SH-SY5Y (cell line): ENCODE measurements around the gene RDH5.

Experiments
- GATA2 ChIP-seq: IDR thresholded peaks from 2 replicates; pipeline ENCODE4 v1.6.1; 2011; ENCODE audit warnings: mild to moderate bottlenecking, low read depth, low read length
- GATA3 ChIP-seq: IDR thresholded peaks from 2 replicates; pipeline ENCODE4 v1.6.1; 2011; ENCODE audit warnings: low read depth, mild to moderate bottlenecking, low read length, moderate library complexity

DNA sequence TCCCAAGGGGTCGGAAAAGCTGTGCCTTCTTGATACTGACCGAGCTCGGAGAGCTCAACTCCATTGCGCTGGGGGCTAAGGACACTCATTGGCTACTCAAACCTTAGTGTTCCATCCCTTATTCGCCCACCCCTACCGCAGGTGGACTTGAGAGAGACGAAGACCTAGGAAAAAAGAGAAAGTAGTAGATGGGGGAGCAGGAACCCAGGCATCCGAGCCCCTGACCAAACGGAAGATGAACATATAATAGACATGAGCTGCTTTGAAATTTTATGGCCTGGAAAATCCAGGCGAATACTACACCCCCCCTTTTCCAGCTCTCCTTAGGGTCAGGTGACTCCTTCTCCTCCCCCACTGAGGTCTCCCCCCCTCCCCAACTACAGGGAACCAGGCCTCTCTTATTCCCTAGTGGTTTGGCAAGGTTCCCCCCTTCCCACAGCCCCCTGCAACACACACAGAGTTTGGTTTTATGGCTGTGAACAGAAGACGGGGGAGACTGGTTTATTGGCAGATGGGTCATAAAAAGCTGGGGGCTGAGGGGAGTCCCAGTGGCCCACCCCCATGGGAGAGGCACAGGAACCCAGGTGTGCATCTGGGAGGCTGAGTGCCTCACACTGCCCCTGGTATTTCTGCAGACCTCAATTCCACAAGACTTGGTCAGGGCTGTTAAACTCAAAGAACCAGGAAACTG is 24.3 kb downstream of the RDH5 start:
- TF ChIP-seq GATA2 (no peak), GATA3 (no peak)
